HCT116 (cell line): ENCODE measurements around the gene TRIM6.

Source experiments
- EGR1 ChIP-seq: IDR thresholded peaks from 2 replicates; pipeline ENCODE4 v1.6.1; 2012; ENCODE audit warnings: low read depth
- ELF1 ChIP-seq: IDR thresholded peaks from 2 replicates; pipeline ENCODE4 v1.6.1; 2012; ENCODE audit warnings: low read depth, borderline replicate concordance
- EZH2 ChIP-seq: fragments of 200-600 bp; sonication (generic); IDR thresholded peaks from 2 replicates; pipeline ENCODE4 v1.6.1; 2017; ENCODE audit warnings: antibody characterized with exemption, mixed run types
- JUND ChIP-seq: IDR thresholded peaks from 2 replicates; pipeline ENCODE4 v1.6.1; 2012
- POLR2A ChIP-seq: IDR thresholded peaks from 2 replicates; pipeline ENCODE4 v1.7.0; 2011; ENCODE audit warnings: borderline replicate concordance; ENCODE audit not compliant: insufficient read depth, insufficient read length; ENCODE audit errors: extremely low read depth
- POLR2AphosphoS5 ChIP-seq: IDR thresholded peaks from 2 replicates; pipeline ENCODE4 v1.6.1; 2011; ENCODE audit warnings: mild to moderate bottlenecking, low read depth, low read length, moderate library complexity
- RAD21 ChIP-seq: IDR thresholded peaks from 2 replicates; pipeline ENCODE4 v1.6.1; 2012; ENCODE audit warnings: low read depth, mild to moderate bottlenecking
- SIN3A ChIP-seq: IDR thresholded peaks from 2 replicates; pipeline ENCODE4 v1.6.1; 2012; ENCODE audit warnings: low read depth
- SP1 ChIP-seq: IDR thresholded peaks from 2 replicates; pipeline ENCODE4 v1.6.1; 2012; ENCODE audit warnings: low read depth
- ZFX ChIP-seq: fragments of 450-650 bp; IDR thresholded peaks from 2 replicates; pipeline ENCODE4 v1.6.1; 2017
- TF ChIP-seq, protein P1 (sequence below), 3 experiments: fragments of 200-600 bp in 1 of 3; sonication (generic) in 1 of 3; IDR thresholded peaks in 2 of 3; conservative IDR thresholded peaks in 1 of 3; 2 replicates each; pipeline ENCODE4 v1.5.1; 2012 to 2017; ENCODE audit warnings: low read depth in 2 of 3, low read length in 2 of 3, antibody characterized with exemption in 1 of 3, borderline replicate concordance in 1 of 3, control low read depth in 1 of 3, mild to moderate bottlenecking in 1 of 3, mixed read lengths in 1 of 3, mixed run types in 1 of 3, moderate library complexity in 1 of 3; ENCODE audit not compliant: insufficient read depth in 1 of 3
- TF ChIP-seq, protein P2 (sequence below): IDR thresholded peaks from 2 replicates; pipeline ENCODE4 v1.6.1; 2012
- TF ChIP-seq, protein P3 (sequence below): IDR thresholded peaks from 2 replicates; pipeline ENCODE4 v1.6.1; 2011; ENCODE audit warnings: mild to moderate bottlenecking, low read length, moderate library complexity; ENCODE audit not compliant: insufficient replicate concordance; ENCODE audit errors: extremely low read depth
- TF ChIP-seq, protein P4 (sequence below): IDR thresholded peaks from 2 replicates; pipeline ENCODE4 v1.6.1; 2012

DNA sequence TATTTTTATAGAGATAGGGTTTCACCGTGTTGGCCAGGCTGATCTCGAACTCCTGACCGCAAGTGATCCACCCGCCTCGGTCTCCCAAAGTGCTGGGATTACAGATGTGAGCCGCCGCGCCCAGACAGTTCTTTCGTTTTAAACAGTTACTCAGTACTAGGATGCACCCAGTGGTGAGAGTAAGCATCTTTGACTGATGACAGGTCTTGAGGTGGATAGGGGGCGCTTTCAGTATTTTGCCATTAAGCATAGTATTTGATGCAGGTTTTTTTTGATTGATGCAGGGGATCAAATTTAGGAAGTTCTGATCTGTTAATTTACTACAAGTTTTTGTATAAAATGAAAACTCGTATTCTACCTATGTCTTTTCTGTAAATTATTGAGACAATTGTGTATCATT lies 15.2 kb downstream of the TRIM6 start:
- TF ChIP-seq POLR2A (no peak), EZH2 (no peak), SIN3A (no peak), ZFX (no peak), RAD21 (peak; percentile 43), ELF1 (no peak), EGR1 (no peak), POLR2AphosphoS5 (no peak), JUND (no peak), SP1 (no peak)
- TF ChIP-seq, protein P1, sequence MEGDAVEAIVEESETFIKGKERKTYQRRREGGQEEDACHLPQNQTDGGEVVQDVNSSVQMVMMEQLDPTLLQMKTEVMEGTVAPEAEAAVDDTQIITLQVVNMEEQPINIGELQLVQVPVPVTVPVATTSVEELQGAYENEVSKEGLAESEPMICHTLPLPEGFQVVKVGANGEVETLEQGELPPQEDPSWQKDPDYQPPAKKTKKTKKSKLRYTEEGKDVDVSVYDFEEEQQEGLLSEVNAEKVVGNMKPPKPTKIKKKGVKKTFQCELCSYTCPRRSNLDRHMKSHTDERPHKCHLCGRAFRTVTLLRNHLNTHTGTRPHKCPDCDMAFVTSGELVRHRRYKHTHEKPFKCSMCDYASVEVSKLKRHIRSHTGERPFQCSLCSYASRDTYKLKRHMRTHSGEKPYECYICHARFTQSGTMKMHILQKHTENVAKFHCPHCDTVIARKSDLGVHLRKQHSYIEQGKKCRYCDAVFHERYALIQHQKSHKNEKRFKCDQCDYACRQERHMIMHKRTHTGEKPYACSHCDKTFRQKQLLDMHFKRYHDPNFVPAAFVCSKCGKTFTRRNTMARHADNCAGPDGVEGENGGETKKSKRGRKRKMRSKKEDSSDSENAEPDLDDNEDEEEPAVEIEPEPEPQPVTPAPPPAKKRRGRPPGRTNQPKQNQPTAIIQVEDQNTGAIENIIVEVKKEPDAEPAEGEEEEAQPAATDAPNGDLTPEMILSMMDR (IDR thresholded peaks at IDR 0.05 in 2 of 3, conservative IDR thresholded peaks at IDR 0.05 in 1 of 3; ENCODE audit: borderline replicate concordance in 1 of 3, insufficient read depth in 1 of 3, low read depth in 2 of 3, low read length in 2 of 3), result peak; percentile 58 to 93 (median 62)
- TF ChIP-seq, protein P2, sequence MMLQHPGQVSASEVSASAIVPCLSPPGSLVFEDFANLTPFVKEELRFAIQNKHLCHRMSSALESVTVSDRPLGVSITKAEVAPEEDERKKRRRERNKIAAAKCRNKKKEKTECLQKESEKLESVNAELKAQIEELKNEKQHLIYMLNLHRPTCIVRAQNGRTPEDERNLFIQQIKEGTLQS, result no peak
- TF ChIP-seq, protein P3, sequence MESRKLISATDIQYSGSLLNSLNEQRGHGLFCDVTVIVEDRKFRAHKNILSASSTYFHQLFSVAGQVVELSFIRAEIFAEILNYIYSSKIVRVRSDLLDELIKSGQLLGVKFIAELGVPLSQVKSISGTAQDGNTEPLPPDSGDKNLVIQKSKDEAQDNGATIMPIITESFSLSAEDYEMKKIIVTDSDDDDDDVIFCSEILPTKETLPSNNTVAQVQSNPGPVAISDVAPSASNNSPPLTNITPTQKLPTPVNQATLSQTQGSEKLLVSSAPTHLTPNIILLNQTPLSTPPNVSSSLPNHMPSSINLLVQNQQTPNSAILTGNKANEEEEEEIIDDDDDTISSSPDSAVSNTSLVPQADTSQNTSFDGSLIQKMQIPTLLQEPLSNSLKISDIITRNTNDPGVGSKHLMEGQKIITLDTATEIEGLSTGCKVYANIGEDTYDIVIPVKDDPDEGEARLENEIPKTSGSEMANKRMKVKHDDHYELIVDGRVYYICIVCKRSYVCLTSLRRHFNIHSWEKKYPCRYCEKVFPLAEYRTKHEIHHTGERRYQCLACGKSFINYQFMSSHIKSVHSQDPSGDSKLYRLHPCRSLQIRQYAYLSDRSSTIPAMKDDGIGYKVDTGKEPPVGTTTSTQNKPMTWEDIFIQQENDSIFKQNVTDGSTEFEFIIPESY, result no peak
- TF ChIP-seq, protein P4, sequence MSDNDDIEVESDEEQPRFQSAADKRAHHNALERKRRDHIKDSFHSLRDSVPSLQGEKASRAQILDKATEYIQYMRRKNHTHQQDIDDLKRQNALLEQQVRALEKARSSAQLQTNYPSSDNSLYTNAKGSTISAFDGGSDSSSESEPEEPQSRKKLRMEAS, result no peak
